HUES6 (cell line): ENCODE measurements around the gene NUFIP2.
A peak's percentile ranks its signal among the peaks of the same experiment; 100 is the strongest.

Source experiments
- H3K27ac ChIP-seq: 2 replicates; pipeline ENCODE4 v1.7.0; 2013; ENCODE audit warnings: low read depth, mild to moderate bottlenecking, low read length, inconsistent platforms
- H3K27me3 ChIP-seq: 2 replicates; pipeline ENCODE4 v1.6.1; 2013; ENCODE audit warnings: low read length; ENCODE audit not compliant: control insufficient read depth, insufficient read depth
- H3K36me3 ChIP-seq: 2 replicates; pipeline ENCODE4 v1.6.1; 2013; ENCODE audit warnings: low read length; ENCODE audit not compliant: control insufficient read depth, insufficient read depth
- H3K4me1 ChIP-seq: 2 replicates; pipeline ENCODE4 v1.6.1; 2013; ENCODE audit warnings: low read length; ENCODE audit not compliant: control insufficient read depth, insufficient read depth
- H3K4me3 ChIP-seq: 2 replicates; pipeline ENCODE4 v1.5.1; 2013; ENCODE audit warnings: low read depth, low read length
- H3K9ac ChIP-seq: one replicate; pipeline ENCODE4 v1.6.1; 2013; ENCODE audit warnings: mild to moderate bottlenecking, low read length
- H3K9me3 ChIP-seq: 2 replicates; pipeline ENCODE4 v1.6.1; 2013; ENCODE audit warnings: low read depth, low read length; ENCODE audit not compliant: control insufficient read depth, insufficient read depth

Gene NUFIP2

GRCh38 chr17:29248845-29249244 is 45.1 kb downstream of the NUFIP2 start:
- Histone ChIP-seq H3K4me3 (no peak overlapping the region), H3K27ac (no peak overlapping the region), H3K36me3 (no peaks in the 10 kb centered on the region), H3K9me3 (no peaks in the 10 kb centered on the region), H3K4me1 (peaks cover 2% of the 10 kb centered on the region; the same call in 1 of the 2 replicates), H3K27me3 (no peaks in the 10 kb centered on the region), H3K9ac (no peak overlapping the region)

- Histone ChIP-seq H3K9ac (no peak overlapping the region), H3K4me3 (no peak overlapping the region), H3K27me3 (no peaks in the 10 kb centered on the region), H3K36me3 (no peaks in the 10 kb centered on the region), H3K9me3 (no peaks in the 10 kb centered on the region), H3K4me1 (peaks cover 2% of the 10 kb centered on the region; the same call in 1 of the 2 replicates), H3K27ac (no peak overlapping the region)
Observed at GRCh38 chr17:29247219-29247618, 46.7 kb downstream of the NUFIP2 start.

- no peaks in the 10 kb centered on the region for H3K9me3 ChIP-seq
- H3K36me3 ChIP-seq: no peaks in the 10 kb centered on the region
- no peaks in the 10 kb centered on the region for H3K27me3 ChIP-seq
- no peak within 1 kb of the TSS for H3K4me3 ChIP-seq
- H3K9ac ChIP-seq: no peak within 1 kb of the TSS
- no peak within 1 kb of the TSS for H3K27ac ChIP-seq
- peaks cover 4% of the 10 kb centered on the region for H3K4me1 ChIP-seq
Observed at GRCh38 chr17:29246628-29247027, 47.3 kb downstream of the NUFIP2 start, which contains the start of gene CRYBA1. Gene CRYBA1 (plus strand): TSS chr17:29246859. CDS start chr17:29246864, 5 bp downstream.

GRCh38 chr17:29245401-29245800 is 48.5 kb downstream of the NUFIP2 start:
- H3K9ac ChIP-seq: no peak overlapping the region
- peaks cover 16% of the 10 kb centered on the region for H3K4me1 ChIP-seq
- no peak overlapping the region for H3K4me3 ChIP-seq
- no peaks in the 10 kb centered on the region for H3K9me3 ChIP-seq
- H3K36me3 ChIP-seq: no peaks in the 10 kb centered on the region
- no peaks in the 10 kb centered on the region for H3K27me3 ChIP-seq
- no peak overlapping the region for H3K27ac ChIP-seq

GRCh38 chr17:29243792-29244191 is 50.2 kb downstream of the NUFIP2 start:
- H3K9ac ChIP-seq: no peak overlapping the region
- H3K27me3 ChIP-seq: no peaks in the 10 kb centered on the region
- no peaks in the 10 kb centered on the region for H3K9me3 ChIP-seq
- peaks cover 19% of the 10 kb centered on the region for H3K4me1 ChIP-seq
- no peak overlapping the region for H3K27ac ChIP-seq
- H3K36me3 ChIP-seq: no peaks in the 10 kb centered on the region
- no peak overlapping the region for H3K4me3 ChIP-seq

GRCh38 chr17:29242790-29243189 is 51.2 kb downstream of the NUFIP2 start:
- no peak overlapping the region for H3K27ac ChIP-seq
- H3K36me3 ChIP-seq: no peaks in the 10 kb centered on the region
- H3K27me3 ChIP-seq: no peaks in the 10 kb centered on the region
- H3K4me1 ChIP-seq: peaks cover 19% of the 10 kb centered on the region
- H3K9me3 ChIP-seq: no peaks in the 10 kb centered on the region
- no peak overlapping the region for H3K4me3 ChIP-seq
- H3K9ac ChIP-seq: no peak overlapping the region

GRCh38 chr17:29242051-29242450 is 51.9 kb downstream of the NUFIP2 start:
- no peaks in the 10 kb centered on the region for H3K36me3 ChIP-seq
- peaks cover 19% of the 10 kb centered on the region for H3K4me1 ChIP-seq
- H3K9ac ChIP-seq: no peak overlapping the region
- H3K27me3 ChIP-seq: no peaks in the 10 kb centered on the region
- peak overlapping the region; percentile 81; the same call in 1 of the 2 replicates for H3K27ac ChIP-seq
- no peaks in the 10 kb centered on the region for H3K9me3 ChIP-seq
- H3K4me3 ChIP-seq: no peak overlapping the region

- peak overlapping the region; percentile 70 for H3K9ac ChIP-seq
- H3K4me1 ChIP-seq: peaks cover 17% of the 10 kb centered on the region
- peak overlapping the region; percentile 81 for H3K27ac ChIP-seq
- H3K27me3 ChIP-seq: no peaks in the 10 kb centered on the region
- H3K4me3 ChIP-seq: peak overlapping the region; percentile 12; the same call in 1 of the 2 replicates
- H3K9me3 ChIP-seq: no peaks in the 10 kb centered on the region
- no peaks in the 10 kb centered on the region for H3K36me3 ChIP-seq
Observed at GRCh38 chr17:29240968-29241963, 52.7 kb downstream of the NUFIP2 start.

GRCh38 chr17:29240477-29240876 is 53.5 kb downstream of the NUFIP2 start:
- Histone ChIP-seq H3K27ac (peak overlapping the region; percentile 81; the same call in 1 of the 2 replicates), H3K9me3 (no peaks in the 10 kb centered on the region), H3K27me3 (no peaks in the 10 kb centered on the region), H3K36me3 (no peaks in the 10 kb centered on the region), H3K9ac (peak overlapping the region; percentile 36), H3K4me1 (peaks cover 17% of the 10 kb centered on the region), H3K4me3 (peak overlapping the region; percentile 12; the same call in 1 of the 2 replicates)

GRCh38 chr17:29238133-29238850 is 55.7 kb downstream of the NUFIP2 start:
- H3K4me1 ChIP-seq: peaks cover 17% of the 10 kb centered on the region
- H3K27ac ChIP-seq: no peak overlapping the region
- H3K9ac ChIP-seq: no peak overlapping the region
- no peaks in the 10 kb centered on the region for H3K9me3 ChIP-seq
- no peak overlapping the region for H3K4me3 ChIP-seq
- H3K36me3 ChIP-seq: no peaks in the 10 kb centered on the region
- no peaks in the 10 kb centered on the region for H3K27me3 ChIP-seq
